ENCODE data around the gene RAB20. TPM values are rescaled to one million over a fixed set of nuclear protein-coding genes. Genes with fewer than 3 reads are reported as not detected.

Gene RAB20
- total RNA-seq, 1 experiment from 2014 or later, result 12.3 TPM

DNA sequence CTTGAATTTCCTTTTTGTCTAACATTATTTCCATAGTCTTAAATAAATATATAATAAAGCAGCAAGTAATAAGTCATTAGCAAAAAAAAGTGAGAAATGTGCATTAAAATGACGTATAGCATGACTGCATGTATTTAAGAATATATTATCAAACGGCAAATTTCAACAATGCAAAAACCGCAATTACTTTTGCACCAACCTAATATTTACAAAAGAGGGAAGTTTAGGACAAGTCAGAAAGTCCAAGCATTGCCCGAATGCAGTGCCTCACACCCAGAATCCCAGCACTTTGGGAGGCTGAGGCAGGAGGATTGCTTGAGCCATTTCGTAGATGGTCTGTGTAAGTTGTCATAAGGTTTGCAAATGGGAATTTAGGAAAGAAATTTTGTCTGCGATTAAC, 43.6 kb upstream of the RAB20 start:
- Histone ChIP-seq H3T11ph (ENCODE audit: low read length) (no peak overlapping the region), H3K79me2 (ENCODE audit: insufficient read depth, low read length) (no peaks in the 10 kb centered on the region), H2BK120ac (ENCODE audit: low read depth, low read length, poor library complexity, severe bottlenecking) (no peak overlapping the region), H3K4me1 (ENCODE audit: insufficient read depth, low read length) (no peaks in the 10 kb centered on the region), H3K27me3 (ENCODE audit: insufficient read depth, low read length) (no peaks in the 10 kb centered on the region), H3K4ac (ENCODE audit: low read depth, low read length) (no peak overlapping the region), H2BK20ac (ENCODE audit: low read depth, low read length, poor library complexity, severe bottlenecking) (no peak overlapping the region), H3K18ac (ENCODE audit: insufficient read length, low read depth, low read length) (no peak overlapping the region), H3K23me2 (ENCODE audit: insufficient read length, low read depth, low read length, poor library complexity, severe bottlenecking) (no peaks in the 10 kb centered on the region), H2BK15ac (ENCODE audit: low read depth, low read length) (no peak overlapping the region), H3K27ac (ENCODE audit: insufficient read length, low read depth, low read length) (no peak overlapping the region), H4K91ac (ENCODE audit: insufficient read length, low read depth, low read length) (no peak overlapping the region), H3K23ac (ENCODE audit: insufficient read length, low read depth, low read length) (no peak overlapping the region), H2AK5ac (ENCODE audit: insufficient read length, low read length) (no peak overlapping the region), H2BK5ac (ENCODE audit: insufficient read length, low read length) (no peak overlapping the region), H2BK12ac (ENCODE audit: insufficient read length, low read depth, low read length) (no peak overlapping the region), H2AFZ (ENCODE audit: low read length) (no peak overlapping the region), H3K9ac (ENCODE audit: extremely low read depth, insufficient read length, low read length) (no peak overlapping the region), H3K4me2 (ENCODE audit: insufficient read depth, insufficient read length, low read length) (no peak overlapping the region), H3K79me1 (ENCODE audit: insufficient read depth, low read depth, low read length, poor library complexity, severe bottlenecking) (no peaks in the 10 kb centered on the region), H3K14ac (ENCODE audit: insufficient read depth, low read length) (no peak overlapping the region), H3K9me3 (ENCODE audit: control insufficient read depth, low read depth, low read length) (no peaks in the 10 kb centered on the region), H4K8ac (replicated peaks; ENCODE audit: insufficient read length, low read depth, low read length) (no peak overlapping the region), H4K5ac (ENCODE audit: insufficient read length, low read depth, low read length) (no peak overlapping the region), H4K20me1 (ENCODE audit: control insufficient read depth, insufficient read depth, insufficient read length) (no peaks in the 10 kb centered on the region), H3K56ac (ENCODE audit: insufficient read length, low read depth, low read length) (no peak overlapping the region)
- WGBS (ENCODE audit: extremely low coverage, insufficient read length, low lambda C conversion rate), result 100% methylated on average over 1 of the region's 6 CpGs
- Mint-ChIP-seq H3K9me3 (peaks cover 10 to 11% of the 10 kb centered on the region in 2 experiments; a peak in 4 of 5 replicates), H3K4me3 (no peak overlapping the region), H3K4me1 (peaks cover 4 to 5% of the 10 kb centered on the region in 2 experiments), H3K36me3 (ENCODE audit: insufficient read depth in 1 of 3, low read depth in 3 of 3) (peaks cover 0 to 6% (median 5%) of the 10 kb centered on the region in 3 experiments; a peak in 1 of 7 replicates), H3K27me3 (ENCODE audit: low read depth) (peaks cover 2% of the 10 kb centered on the region; the same call in 1 of the 2 replicates), H3K27ac (no peak overlapping the region)
- no peak for DNase-seq
- TF ChIP-seq, protein P1, sequence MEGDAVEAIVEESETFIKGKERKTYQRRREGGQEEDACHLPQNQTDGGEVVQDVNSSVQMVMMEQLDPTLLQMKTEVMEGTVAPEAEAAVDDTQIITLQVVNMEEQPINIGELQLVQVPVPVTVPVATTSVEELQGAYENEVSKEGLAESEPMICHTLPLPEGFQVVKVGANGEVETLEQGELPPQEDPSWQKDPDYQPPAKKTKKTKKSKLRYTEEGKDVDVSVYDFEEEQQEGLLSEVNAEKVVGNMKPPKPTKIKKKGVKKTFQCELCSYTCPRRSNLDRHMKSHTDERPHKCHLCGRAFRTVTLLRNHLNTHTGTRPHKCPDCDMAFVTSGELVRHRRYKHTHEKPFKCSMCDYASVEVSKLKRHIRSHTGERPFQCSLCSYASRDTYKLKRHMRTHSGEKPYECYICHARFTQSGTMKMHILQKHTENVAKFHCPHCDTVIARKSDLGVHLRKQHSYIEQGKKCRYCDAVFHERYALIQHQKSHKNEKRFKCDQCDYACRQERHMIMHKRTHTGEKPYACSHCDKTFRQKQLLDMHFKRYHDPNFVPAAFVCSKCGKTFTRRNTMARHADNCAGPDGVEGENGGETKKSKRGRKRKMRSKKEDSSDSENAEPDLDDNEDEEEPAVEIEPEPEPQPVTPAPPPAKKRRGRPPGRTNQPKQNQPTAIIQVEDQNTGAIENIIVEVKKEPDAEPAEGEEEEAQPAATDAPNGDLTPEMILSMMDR (conservative IDR thresholded peaks at IDR 0.05), result no peak
